ENCODE measurements around the gene ATP5ME.

The ATP5ME gene

DNA sequence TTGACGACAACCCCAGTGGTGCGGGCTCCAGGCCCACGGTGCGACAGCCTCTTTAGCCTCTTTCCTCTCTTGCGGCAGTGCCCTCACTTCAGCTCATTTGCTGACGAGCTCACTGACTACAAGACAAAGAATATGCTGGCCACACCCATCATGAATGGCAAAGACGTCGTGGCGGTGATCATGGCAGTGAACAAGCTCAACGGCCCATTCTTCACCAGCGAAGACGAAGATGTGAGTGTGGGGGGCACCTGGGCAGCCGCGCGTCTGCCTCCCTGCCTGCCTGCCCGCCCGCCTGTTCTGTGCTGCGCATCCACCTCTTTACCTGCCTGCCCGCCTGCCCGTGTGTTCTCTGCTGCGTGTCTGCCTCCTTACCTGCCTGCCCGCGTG is 39.5 kb downstream of the ATP5ME start:
- no peak overlapping the region for H3K4me2 ChIP-seq (ENCODE audit: insufficient read depth, low read length)
- H3K36me3 ChIP-seq (ENCODE audit: insufficient read depth, low read length) = no peaks in the 10 kb centered on the region
- no peak overlapping the region for H3K4me3 ChIP-seq (ENCODE audit: low read depth in 1 of 2, low read length in 2 of 2)
- no peaks in the 10 kb centered on the region for H4K20me1 ChIP-seq (ENCODE audit: insufficient read depth, low read length)
- no peaks in the 10 kb centered on the region for H3K4me1 ChIP-seq (ENCODE audit: insufficient read depth, low read length)
- H2AFZ ChIP-seq (ENCODE audit: low read depth, low read length) = no peak overlapping the region
- H3K27ac ChIP-seq (ENCODE audit: low read length) = no peak overlapping the region
- ATAC-seq (ENCODE audit: insufficient read depth, low read depth) (no peak), DNase-seq (no peak)
- no peak for TF ChIP-seq EZH2 (IDR thresholded peaks at IDR 0.05; ENCODE audit: borderline replicate concordance, low read depth, low read length, severe bottlenecking)
- no peak for TF ChIP-seq CTCF (IDR thresholded peaks at IDR 0.05; ENCODE audit: borderline replicate concordance, extremely low read depth, low read length, poor library complexity, severe bottlenecking)
- no peak overlapping the region for H3K9ac ChIP-seq (ENCODE audit: low read depth, low read length)
- H3K79me2 ChIP-seq (ENCODE audit: insufficient read depth, low read length) = no peaks in the 10 kb centered on the region
- H3K27me3 ChIP-seq (ENCODE audit: insufficient read depth, low read length, poor library complexity) = no peaks in the 10 kb centered on the region
- H3K9me3 ChIP-seq (ENCODE audit: insufficient read depth, low read length, severe bottlenecking) = peaks cover 16% of the 10 kb centered on the region

DNA sequence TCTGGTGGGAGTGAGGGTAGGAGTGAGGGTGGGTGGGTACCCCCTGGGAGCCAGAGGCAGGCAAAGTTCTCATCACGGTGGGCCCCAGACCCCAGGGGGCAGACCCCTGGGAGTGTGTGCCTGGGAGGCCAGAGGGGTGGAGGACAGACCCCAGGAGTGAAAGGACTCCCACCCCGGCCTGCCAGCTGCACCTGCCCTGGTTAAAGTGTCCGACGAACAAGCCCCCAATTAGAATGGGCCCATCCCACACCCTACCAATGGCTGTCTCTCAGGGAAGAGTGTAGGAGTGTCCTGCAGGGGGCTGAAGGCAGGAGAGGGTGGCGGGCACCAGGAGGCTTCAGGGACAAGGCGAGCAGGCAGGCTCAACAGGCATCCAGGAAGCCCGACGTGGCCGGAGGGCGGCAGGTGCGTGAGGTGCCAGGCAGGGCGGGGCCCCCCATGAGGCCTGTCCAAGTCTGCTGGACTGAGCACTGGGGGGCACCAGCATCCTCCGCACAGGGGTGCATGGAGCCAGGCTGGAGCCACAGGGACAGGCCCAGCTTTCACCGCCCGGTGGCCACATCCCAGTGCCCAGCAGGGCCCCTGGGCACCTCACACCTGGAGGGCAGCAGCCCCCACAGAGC is 40.0 kb downstream of the ATP5ME start:
- Histone ChIP-seq H3K4me3 (ENCODE audit: low read depth in 1 of 2, low read length in 2 of 2) (no peak overlapping the region), H3K4me1 (ENCODE audit: insufficient read depth, low read length) (no peaks in the 10 kb centered on the region), H3K79me2 (ENCODE audit: insufficient read depth, low read length) (no peaks in the 10 kb centered on the region), H2AFZ (ENCODE audit: low read depth, low read length) (no peak overlapping the region), H4K20me1 (ENCODE audit: insufficient read depth, low read length) (no peaks in the 10 kb centered on the region), H3K4me2 (ENCODE audit: insufficient read depth, low read length) (no peak overlapping the region), H3K27ac (ENCODE audit: low read length) (no peak overlapping the region), H3K36me3 (ENCODE audit: insufficient read depth, low read length) (no peaks in the 10 kb centered on the region), H3K9me3 (ENCODE audit: insufficient read depth, low read length, severe bottlenecking) (peaks cover 16% of the 10 kb centered on the region), H3K27me3 (ENCODE audit: insufficient read depth, low read length, poor library complexity) (no peaks in the 10 kb centered on the region), H3K9ac (ENCODE audit: low read depth, low read length) (no peak overlapping the region)
- TF ChIP-seq CTCF (IDR thresholded peaks at IDR 0.05; ENCODE audit: borderline replicate concordance, extremely low read depth, low read length, poor library complexity, severe bottlenecking) (no peak), EZH2 (IDR thresholded peaks at IDR 0.05; ENCODE audit: borderline replicate concordance, low read depth, low read length, severe bottlenecking) (no peak)
- ATAC-seq (ENCODE audit: insufficient read depth, low read depth) (no peak), DNase-seq (no peak)

GRCh38 chr4:633406-633805 is 40.7 kb downstream of the ATP5ME start:
- TF ChIP-seq EZH2 (IDR thresholded peaks at IDR 0.05; ENCODE audit: borderline replicate concordance, low read depth, low read length, severe bottlenecking) (no peak), CTCF (IDR thresholded peaks at IDR 0.05; ENCODE audit: borderline replicate concordance, extremely low read depth, low read length, poor library complexity, severe bottlenecking) (no peak)
- Histone ChIP-seq H3K27ac (ENCODE audit: low read length) (no peak overlapping the region), H4K20me1 (ENCODE audit: insufficient read depth, low read length) (no peaks in the 10 kb centered on the region), H3K4me2 (ENCODE audit: insufficient read depth, low read length) (no peak overlapping the region), H3K27me3 (ENCODE audit: insufficient read depth, low read length, poor library complexity) (no peaks in the 10 kb centered on the region), H3K79me2 (ENCODE audit: insufficient read depth, low read length) (no peaks in the 10 kb centered on the region), H3K36me3 (ENCODE audit: insufficient read depth, low read length) (no peaks in the 10 kb centered on the region), H3K4me3 (ENCODE audit: low read depth in 1 of 2, low read length in 2 of 2) (no peak overlapping the region), H2AFZ (ENCODE audit: low read depth, low read length) (no peak overlapping the region), H3K4me1 (ENCODE audit: insufficient read depth, low read length) (no peaks in the 10 kb centered on the region), H3K9me3 (ENCODE audit: insufficient read depth, low read length, severe bottlenecking) (peaks cover 16% of the 10 kb centered on the region), H3K9ac (ENCODE audit: low read depth, low read length) (no peak overlapping the region)
- no peak for ATAC-seq (ENCODE audit: insufficient read depth, low read depth)
- DNase-seq = no peak

All from DND-41 (cell line).